K562 (cell line): Measurements from ENCODE around the gene ST6GALNAC6. TPM values are rescaled to one million over a fixed set of nuclear protein-coding genes. Genes with fewer than 3 reads are reported as not detected.

Experiments
- ATAC-seq: fragments of 200-7000 bp; cut with Tn5 transposase; 3 replicates; pipeline ENCODE4 v1.9.1; 2020; ENCODE audit warnings: moderate library complexity
- BruUV-seq: library from RNA; stranded (reverse); fragments of 400-500 nt; replicated peaks from 2 replicates; lab custom pipeline; 2021; lab: Mats Ljungman, UMichigan
- CTCF ChIA-PET: fragments of 300-600 bp; formaldehyde crosslinking; extraction: SDS; loops from one replicate; lab custom pipeline; 2021; ENCODE audit warnings: low intra/inter-chr PET ratio; lab: Yijun Ruan, JAX
- POLR2A ChIA-PET: fragments of 300-600, 350-650 bp; sonication (Branson Sonifier 250); formaldehyde crosslinking; extraction: SDS; loops from one replicate; lab custom pipeline; 2021; ENCODE audit warnings: antibody characterized with exemption, inconsistent platforms; lab: Yijun Ruan, JAX
- DNase-seq, 4 experiments: peaks; one replicate each; pipeline versions ENCODE4 v3.0.0 to v3.0.0-alpha.2; 2011 to 2018; ENCODE audit warnings: low spot score in 3 of 4, mixed read lengths in 3 of 4; ENCODE audit errors: extremely low read depth in 1 of 4
- FAIRE-seq: peaks from 2 replicates; lab custom pipeline; 2011; peaks lifted over from hg19 to GRCh38; lab: Jason Lieb, UNC
- H2AFZ ChIP-seq: 2 replicates; pipeline ENCODE4 v1.6.0; 2011; ENCODE audit warnings: low read depth, low read length, control low read depth, inconsistent platforms
- H3K27ac ChIP-seq: fragments of 200-600 bp; 3 replicates; pipeline ENCODE4 v1.8.0; 2011; ENCODE audit warnings: low read depth, mild to moderate bottlenecking, control low read depth, inconsistent platforms, low read length, moderate library complexity, mixed read lengths; ENCODE audit errors: extremely low read depth
- H3K27me3 ChIP-seq, 2 experiments: fragments of 300-600 bp in 1 of 2; 2 replicates in 1 of 2; 3 replicates in 1 of 2; pipeline versions ENCODE4 v1.6.0 to v1.8.0; 2011; ENCODE audit warnings: inconsistent platforms in 2 of 2, low read length in 2 of 2, mild to moderate bottlenecking in 1 of 2, mixed read lengths in 1 of 2, moderate library complexity in 1 of 2; ENCODE audit not compliant: control insufficient read depth in 2 of 2, insufficient read depth in 2 of 2
- H3K36me3 ChIP-seq: fragments of 300-600 bp; 3 replicates; pipeline ENCODE4 v1.8.0; 2011; ENCODE audit warnings: mild to moderate bottlenecking, low read length, inconsistent platforms; ENCODE audit not compliant: control insufficient read depth, insufficient read depth
- H3K4me1 ChIP-seq, 2 experiments: fragments of 200-600 bp in 1 of 2; replicated peaks in 1 of 2; 2 replicates in 1 of 2; 3 replicates in 1 of 2; pipeline versions ENCODE4 v1.5.1 to v1.8.0; 2011; ENCODE audit warnings: inconsistent platforms in 2 of 2, low read length in 2 of 2, mild to moderate bottlenecking in 1 of 2, mixed read lengths in 1 of 2, moderate library complexity in 1 of 2; ENCODE audit not compliant: control insufficient read depth in 2 of 2, insufficient read depth in 2 of 2
- H3K4me2 ChIP-seq: 2 replicates; pipeline ENCODE4 v1.6.1; 2011; ENCODE audit warnings: low read length, control low read depth, inconsistent platforms, mixed read lengths; ENCODE audit not compliant: insufficient read depth
- H3K4me3 ChIP-seq: fragments of 200-600 bp; sonication (generic), shearing (Covaris generic); 2 replicates; pipeline ENCODE4 v1.5.1; 2016; ENCODE audit warnings: control low read depth, inconsistent platforms
- H3K79me2 ChIP-seq: fragments of 200-600 bp; 3 replicates; pipeline ENCODE4 v1.8.0; 2011; ENCODE audit warnings: low read length, inconsistent platforms; ENCODE audit not compliant: control insufficient read depth, insufficient read depth
- H3K9ac ChIP-seq, 2 experiments: 2 replicates each; pipeline versions ENCODE4 v1.6.0 to v1.6.1; 2011; ENCODE audit warnings: low read depth in 2 of 2, low read length in 2 of 2, control low read depth in 1 of 2, inconsistent platforms in 1 of 2, mild to moderate bottlenecking in 1 of 2, mixed read lengths in 1 of 2; ENCODE audit not compliant: insufficient read depth in 1 of 2
- H3K9me1 ChIP-seq: one replicate; pipeline ENCODE4 v1.6.0; 2011; ENCODE audit warnings: inconsistent platforms, mild to moderate bottlenecking, low read length, moderate library complexity; ENCODE audit not compliant: control insufficient read depth, insufficient read depth
- H3K9me3 ChIP-seq: replicated peaks from 2 replicates; pipeline ENCODE4 v1.5.1; 2011; ENCODE audit warnings: low read depth, low read length, inconsistent platforms; ENCODE audit not compliant: control insufficient read depth, insufficient read depth
- H4K20me1 ChIP-seq: replicated peaks from 2 replicates; pipeline ENCODE4 v1.6.1; 2011; ENCODE audit warnings: low read length, inconsistent platforms, mixed read lengths; ENCODE audit not compliant: control insufficient read depth, insufficient read depth
- CBFB ChIP-seq: sonication (generic); formaldehyde crosslinking; IDR thresholded peaks from 2 replicates; pipeline ENCODE4 v1.4.0; 2020; ENCODE audit warnings: mild to moderate bottlenecking, missing genetic modification reagents
- PTBP1 ChIP-seq: fragments of 200-400 bp; formaldehyde crosslinking; IDR thresholded peaks from 2 replicates; pipeline ENCODE4 v1.6.1; 2017; ENCODE audit warnings: low read depth, low read length
- WGBS: fragments of 100-300 bp; shearing (Covaris generic); methylation state at CpG from one replicate; pipeline ENCODE4 v1.1.6; 2016; ENCODE audit warnings: low coverage, mixed read lengths; ENCODE audit not compliant: insufficient coverage; ENCODE audit errors: missing lambda C conversion rate; 5-methylcytosine and 5-hydroxymethylcytosine counted together
- in situ Hi-C: fragments of 300-500 bp; cut with MboI; formaldehyde crosslinking; loops from 4 replicates; pipeline ENCODE4 v1.15.0; 2018; ENCODE audit warnings: inconsistent platforms, mixed read lengths
- intact Hi-C: fragments of 100-400 bp; cut with micrococcal nuclease; formaldehyde crosslinking; loops from 2 replicates; pipeline ENCODE4 v1.14.2; 2022
- polyA plus RNA-seq, 8 experiments: library from polyadenylated mRNA; depleted of rRNA in 4 of 8; stranded (reverse) in 5 of 8; unstranded in 3 of 8; fragments of >200 nt; fragmentation: Nextera tagmentation in 2 of 8; fragmentation: Illumina TruSeq in 1 of 8; extraction: Ambion mirVana in 2 of 8; extraction: Trizol in 1 of 8; gene quantifications; 2 replicates each; pipeline versions ENCODE4 v1.2.1 to v1.2.3, GENCODE V29; 2011 to 2014; ENCODE audit warnings: inconsistent platforms in 1 of 8, missing spikeins in 1 of 8
- total RNA-seq, 7 experiments: library from RNA; depleted of rRNA in 6 of 7; stranded (reverse); fragments of >200 nt in 6 of 7; fragmentation: Illumina TruSeq in 2 of 7; extraction: Trizol in 2 of 7; gene quantifications; 2 replicates each; pipeline versions ENCODE4 v1.2.1 to v1.2.3, GENCODE V29; 2011 to 2021; ENCODE audit warnings: low replicate concordance in 1 of 7

Gene ST6GALNAC6
- total and polyA plus RNA-seq, 9 of the 15 experiments (the other 6 are each of a cell fraction or from before 2014, with no cell fraction given) = 0.13 to 23.0 (median 14.5) TPM

DNA sequence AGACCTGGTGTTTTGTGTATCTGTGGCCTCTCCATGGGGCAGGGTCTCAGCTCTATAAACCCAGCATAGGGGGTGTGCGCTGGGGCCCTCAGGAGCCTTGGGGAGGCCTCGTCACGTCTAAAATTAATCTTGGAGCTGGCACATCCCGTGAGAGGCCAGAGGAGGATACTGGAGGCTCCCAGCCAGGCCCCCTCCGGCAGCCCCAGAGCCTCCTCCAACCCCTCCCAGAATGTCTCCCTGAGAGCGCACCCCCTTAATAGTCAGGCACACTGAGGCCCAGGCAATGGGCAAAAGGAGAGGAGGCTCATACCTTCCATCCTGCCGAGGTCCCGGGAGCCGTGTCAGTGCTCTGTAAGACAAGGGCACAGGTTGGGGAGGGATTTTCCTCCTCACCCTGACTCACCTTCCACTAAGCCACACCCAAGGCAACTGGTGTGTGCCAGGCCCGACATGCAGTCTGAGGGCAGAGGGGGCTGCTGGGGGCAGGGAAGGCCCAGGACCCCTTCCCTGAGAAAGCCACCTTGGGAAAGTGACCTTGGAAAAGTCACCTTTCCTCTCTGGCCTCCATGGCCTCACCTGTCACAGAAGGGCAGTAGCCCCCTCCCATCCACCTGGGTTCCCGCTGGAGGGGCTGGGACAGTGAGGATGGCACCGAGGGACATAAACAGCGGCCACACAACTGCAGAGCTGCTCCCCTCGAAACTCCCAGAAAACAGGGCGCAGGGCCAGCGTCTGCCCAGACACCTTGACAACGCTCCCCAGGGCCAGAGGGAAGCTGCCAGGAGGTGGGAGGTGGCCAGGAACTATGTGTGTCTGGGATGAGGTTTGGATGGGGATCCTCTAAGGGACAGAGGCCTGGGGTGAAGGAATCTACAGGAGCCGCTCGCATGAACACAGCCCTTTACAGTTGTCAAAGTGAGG is 24.8 kb downstream of the ST6GALNAC6 start:
- Histone ChIP-seq H3K4me3 (no peak overlapping the region), H3K9me3 (no peaks in the 10 kb centered on the region), H3K9me1 (no peaks in the 10 kb centered on the region), H3K27me3 (no peaks in the 10 kb centered on the region), H2AFZ (no peak overlapping the region), H3K4me2 (no peak overlapping the region), H3K79me2 (peaks cover 12% of the 10 kb centered on the region; the same call in 2 of the 3 replicates), H3K27ac (no peak overlapping the region), H4K20me1 (no peaks in the 10 kb centered on the region), H3K9ac (peak overlapping the region in 1 of 2 experiments; percentile 69; a peak in 2 of 4 replicates), H3K4me1 (peaks cover 20 to 61% of the 10 kb centered on the region in 2 experiments; a peak in 4 of 5 replicates), H3K36me3 (peaks cover 5% of the 10 kb centered on the region; the same call in 1 of the 3 replicates)
- TSS peak; percentile 33 for BruUV-seq
- intact Hi-C loops (loop anchor here (5.0 to 10.0 kb wide), 2 partner anchors 72 to 280 kb away; partner anchors contain the start of gene FPGS), in situ Hi-C loops (loop anchor here (5.0 to 10.0 kb wide), 5 partner anchors 38 to 372 kb away; partner anchors contain the start of gene TOR2A)
- 91% methylated on average over 15 of the region's 19 CpGs for WGBS
- FAIRE-seq (no peak), ATAC-seq (no peak), DNase-seq (no peak)
- TF ChIP-seq CBFB (CRISPR knock-in tag) (no peak), PTBP1 (no peak)
- ChIA-PET POLR2A (interaction anchor here (0.7 to 2.4 kb wide), 3 partner anchors 12 to 89 kb away, joined by 3 to 9 read pairs (median 3); partner anchors contain the start of gene CDK9), CTCF (no interaction called here)
